T-helper 9 cell (primary cell): Measurements from ENCODE around the gene WSB2.
A peak's percentile ranks its signal among the peaks of the same experiment; 100 is the strongest.

Source experiments
- DNase-seq: peaks from one replicate; pipeline ENCODE4 v3.0.0-alpha.2; 2020

WSB2 gene

GRCh38 chr12:118061873-118062843 is 1.2 kb upstream of the WSB2 start:
- peak; percentile 3 for DNase-seq

GRCh38 chr12:118060301-118061010 is 523 bp downstream of the WSB2 start:
- peak; percentile 13 for DNase-seq

DNA sequence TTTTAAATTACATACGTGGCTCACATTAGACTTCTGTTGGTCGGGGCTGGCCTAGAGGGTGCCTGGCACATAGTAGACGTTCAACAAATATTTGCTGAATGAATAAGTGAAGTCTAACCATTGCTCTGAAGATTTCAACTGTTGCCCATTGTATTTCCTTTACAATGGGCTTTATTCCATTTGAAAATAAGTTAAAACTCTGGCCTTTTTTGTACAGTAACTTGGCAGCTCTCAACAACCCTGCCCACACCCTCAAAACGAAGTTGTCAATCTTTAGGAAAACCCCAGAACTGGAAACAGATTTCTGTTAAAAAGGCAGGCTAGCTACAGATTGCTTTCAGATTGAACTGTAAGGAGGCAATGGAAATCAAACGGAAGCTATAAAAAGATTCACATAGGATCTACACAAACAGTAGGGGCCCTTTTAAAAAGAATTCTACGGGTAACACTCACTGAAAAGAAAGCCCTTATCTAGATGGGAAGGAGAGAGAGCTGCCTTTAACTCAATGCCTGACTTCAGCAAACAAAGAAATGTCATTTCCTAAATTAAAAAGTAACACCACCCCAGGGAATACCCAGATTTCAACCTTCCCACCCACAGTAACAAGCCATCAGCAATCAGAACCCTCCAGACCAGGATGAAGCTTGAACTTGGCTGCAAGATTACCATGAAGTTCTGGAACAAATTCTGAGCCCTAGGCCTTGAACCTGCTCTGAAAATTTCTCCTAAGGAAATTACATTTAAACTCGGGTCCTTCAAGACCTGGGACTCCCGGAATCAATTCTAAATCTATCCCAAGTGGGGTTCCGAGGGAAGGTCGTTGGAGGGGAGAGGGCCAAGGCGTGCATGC is 1.4 kb downstream of the WSB2 start:
- DNase-seq: no peak

DNA sequence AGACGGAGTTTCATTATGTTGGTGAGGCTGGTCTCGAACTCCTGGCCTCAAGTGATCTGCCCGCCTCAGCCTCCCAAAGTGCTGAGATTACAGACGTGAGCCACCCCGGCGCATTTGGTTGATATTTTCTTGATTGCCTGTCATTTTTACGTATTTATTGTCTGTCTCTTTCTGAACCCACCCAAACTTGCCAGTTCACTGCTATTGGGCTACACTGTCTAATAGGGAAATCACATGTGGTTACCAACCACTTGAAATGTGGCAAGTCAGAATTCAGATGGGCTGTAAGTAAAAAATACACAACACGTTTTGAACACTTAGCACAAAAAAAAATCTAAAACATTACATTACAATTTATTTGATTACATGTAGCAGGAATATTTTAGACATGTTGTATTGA is 2.1 kb downstream of the WSB2 start:
- DNase-seq: no peak

GRCh38 chr12:118058227-118058626 is 2.8 kb downstream of the WSB2 start:
- DNase-seq: no peak

GRCh38 chr12:118055865-118056773 is 4.9 kb downstream of the WSB2 start:
- DNase-seq: no peak

DNA sequence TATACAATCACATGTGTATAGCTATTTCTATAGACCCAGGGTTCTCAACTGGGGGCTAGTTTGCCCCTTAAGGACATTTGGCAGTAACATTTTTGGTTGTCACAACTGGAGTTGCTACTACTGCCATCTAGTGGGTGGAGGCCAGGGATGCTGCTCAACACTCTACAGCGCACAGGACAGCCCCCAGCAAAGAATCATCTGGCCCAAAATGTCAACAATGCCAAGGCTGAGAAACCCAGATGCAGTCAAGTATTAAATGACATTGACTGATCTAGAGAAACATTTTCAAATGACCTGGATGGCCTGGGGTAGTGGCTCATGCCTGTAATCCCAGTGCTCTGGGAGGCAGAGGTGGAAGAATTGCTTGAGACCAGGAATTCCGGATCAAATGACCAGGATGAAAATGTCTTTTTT is 5.8 kb downstream of the WSB2 start:
- DNase-seq: peak; percentile 53

- no peak for DNase-seq
Observed at GRCh38 chr12:118053071-118053985, 7.7 kb downstream of the WSB2 start.

GRCh38 chr12:118052324-118053070 is 8.5 kb downstream of the WSB2 start:
- no peak for DNase-seq

DNA sequence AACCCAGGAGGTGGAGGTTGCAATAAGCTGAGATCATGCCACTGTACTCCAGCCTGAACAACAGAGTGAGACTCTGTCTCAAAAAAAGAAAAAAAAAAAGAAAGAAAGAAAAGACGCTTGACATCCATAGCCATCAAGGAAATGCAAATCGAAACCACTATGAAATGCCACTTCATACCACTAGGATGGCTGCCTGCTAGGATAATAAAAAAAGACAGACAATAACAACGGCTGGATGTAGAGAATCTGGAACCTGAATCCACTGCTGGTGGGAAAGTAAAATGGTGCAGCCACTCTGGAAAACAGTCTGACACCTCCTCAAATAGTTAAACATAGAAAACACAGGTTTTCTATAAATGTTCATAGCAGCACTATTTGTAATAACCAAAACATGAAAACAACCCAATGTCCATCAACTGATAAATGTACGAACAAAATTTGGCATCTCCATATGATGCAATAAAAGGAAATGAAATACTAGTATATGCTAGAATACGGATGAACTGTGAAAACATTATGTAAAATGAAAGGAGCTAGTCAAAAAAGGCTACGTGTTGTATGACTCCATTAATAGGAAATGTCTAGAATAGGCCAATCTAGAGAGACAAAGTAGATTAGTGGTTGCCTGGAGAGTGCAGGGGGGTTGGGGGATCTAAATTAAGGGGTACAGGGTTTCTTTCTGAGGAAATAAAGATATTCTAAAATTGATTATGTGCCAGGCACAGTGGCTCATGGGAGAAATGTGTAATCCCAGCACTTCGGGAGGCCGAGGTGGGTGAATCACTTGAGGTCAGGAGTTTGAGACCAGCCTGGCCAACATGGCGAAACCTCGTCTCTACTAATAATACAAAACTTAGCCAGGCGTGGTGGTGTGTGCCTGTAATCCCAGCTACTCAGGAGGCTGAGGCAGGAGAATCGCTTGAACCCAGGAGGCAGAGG is 9.7 kb downstream of the WSB2 start:
- DNase-seq: no peak

DNA sequence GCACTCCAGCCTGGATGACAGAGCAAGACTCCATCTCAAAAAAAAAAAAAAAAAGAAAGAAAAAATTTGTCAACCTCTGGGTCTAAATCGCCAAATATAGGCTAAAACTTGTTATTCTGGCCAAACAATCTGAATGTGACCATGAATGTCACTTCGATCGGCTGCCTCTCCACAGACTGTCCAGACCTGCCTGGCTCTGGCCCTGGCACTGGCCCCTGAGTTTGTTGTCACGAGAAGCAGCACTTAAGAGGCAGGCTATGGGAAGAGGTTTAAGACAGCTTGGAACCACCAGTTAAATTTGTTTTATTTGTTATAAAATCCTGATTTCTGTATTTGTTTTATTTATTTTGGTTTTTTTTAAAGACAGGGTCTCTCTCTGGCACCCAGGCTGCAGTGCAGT is 14.5 kb downstream of the WSB2 start:
- no peak for DNase-seq

DNA sequence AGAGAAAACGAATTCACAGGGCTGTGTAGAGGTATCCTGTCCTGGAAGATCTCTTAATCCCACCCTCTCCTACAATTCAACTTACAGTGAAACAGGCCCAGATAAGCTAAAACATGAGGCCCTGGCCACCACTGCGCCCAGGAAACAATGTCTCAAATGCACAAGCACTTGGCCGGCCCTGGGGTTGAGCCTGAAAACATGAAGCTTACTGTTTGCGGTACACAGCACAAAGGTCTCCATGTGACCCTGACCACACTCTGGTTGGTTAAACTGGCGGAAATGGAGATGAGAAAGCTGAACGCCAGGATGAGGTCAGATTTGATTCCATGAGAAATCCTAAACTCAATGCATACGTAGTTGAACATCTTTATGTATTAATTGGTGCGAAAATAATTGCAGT is 16.4 kb downstream of the WSB2 start:
- DNase-seq: no peak

DNA sequence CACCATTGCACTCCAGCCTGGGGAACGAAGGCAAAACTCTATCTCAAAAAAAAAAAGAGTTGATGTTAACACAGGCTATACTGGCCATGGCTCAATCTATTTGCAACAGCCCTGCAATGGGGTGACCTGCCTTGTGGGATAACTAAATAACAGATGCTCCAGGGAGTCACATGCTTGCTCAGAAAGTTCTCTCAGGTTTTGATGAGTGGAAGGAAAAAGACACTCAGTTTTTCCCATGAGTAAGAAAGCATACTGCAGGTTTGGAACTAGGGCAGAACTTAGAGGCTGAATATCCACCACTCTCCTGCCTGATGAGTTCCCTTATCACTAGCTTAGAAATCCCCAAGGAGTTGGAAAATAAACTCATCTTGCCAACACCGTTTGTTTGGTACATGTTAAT is 16.9 kb downstream of the WSB2 start:
- no peak for DNase-seq

DNA sequence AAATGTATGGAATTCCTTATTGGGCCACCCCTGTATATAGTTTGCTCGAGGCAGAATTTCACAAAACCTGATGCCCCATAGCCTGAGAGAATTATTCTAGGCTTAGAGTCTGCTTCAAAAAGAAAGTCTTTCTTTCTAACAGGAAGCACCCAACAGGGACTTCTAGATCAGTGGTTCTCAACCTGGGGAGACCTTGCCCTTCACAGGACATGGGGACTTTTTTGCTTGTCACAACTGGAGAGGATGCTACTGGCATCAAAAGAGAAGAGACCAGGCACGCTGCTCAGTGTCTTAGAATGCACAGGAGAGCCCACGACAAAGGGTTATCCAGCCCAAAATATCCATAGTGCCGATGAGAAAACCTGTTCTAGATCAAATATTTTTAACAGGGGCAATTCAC is 18.9 kb downstream of the WSB2 start:
- DNase-seq: no peak

DNA sequence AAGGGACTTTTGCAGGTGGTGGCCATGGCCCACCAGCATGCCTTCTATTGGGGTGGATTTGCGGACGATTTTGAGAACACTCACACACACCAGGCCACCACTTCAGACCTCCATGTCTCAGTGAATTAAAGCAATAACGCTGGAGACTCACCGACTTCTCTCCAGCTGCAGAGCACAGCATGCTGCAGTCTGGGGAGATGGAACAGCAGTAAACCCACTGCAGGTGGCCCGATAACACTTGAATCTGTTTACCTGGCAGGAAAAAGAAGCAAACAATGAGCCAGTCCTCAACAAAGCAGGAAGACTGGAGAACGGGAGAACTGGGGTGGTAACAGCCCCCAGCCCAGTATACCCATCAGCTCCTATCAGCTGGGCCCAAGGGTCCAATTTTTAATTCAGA is 22.8 kb downstream of the WSB2 start:
- DNase-seq: no peak

- no peak for DNase-seq
Observed at GRCh38 chr12:118036672-118037411, 24.1 kb downstream of the WSB2 start.

DNA sequence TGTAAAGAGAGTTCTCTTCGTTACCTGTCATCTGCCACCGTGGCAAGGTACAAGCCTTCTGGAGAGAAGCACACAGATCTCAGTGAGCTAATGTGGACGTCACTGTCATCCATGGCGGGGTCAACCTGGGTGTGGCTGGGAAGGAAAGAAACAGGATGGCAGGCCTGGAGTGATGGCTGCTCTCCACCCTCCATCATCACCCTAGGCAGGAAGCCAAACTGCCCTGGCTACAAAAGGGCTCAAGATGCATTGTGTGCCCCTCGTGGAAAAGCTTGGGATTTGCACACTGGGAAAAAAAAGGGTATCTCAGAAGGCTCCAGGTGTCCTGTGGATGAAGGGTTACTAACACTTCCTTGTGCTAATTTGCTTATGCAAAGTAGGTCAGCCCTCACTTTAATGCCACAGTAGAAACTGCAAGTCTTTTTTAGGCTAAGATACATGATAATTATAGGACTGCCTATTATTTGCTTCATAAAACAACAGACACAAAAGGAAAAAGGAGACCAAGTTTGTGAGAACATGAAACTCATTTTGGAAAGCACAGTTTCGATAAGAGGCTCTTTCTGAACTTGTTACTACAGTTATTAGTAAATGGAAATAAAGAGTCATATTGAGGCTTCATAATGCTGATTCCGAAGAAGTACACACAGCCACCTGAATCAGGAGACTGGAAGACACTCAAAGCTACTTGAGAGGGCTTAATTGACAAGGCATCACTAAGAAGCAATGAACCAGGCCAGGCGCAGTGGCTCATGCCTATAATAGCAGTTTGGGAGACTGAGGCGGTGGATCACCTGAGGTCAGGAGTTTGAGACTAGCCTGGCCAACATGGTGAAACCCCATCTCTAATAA is 25.6 kb downstream of the WSB2 start:
- DNase-seq: no peak
